ENCODE measurements around the gene UNK. TPM values are rescaled to one million over a fixed set of nuclear protein-coding genes. Genes with fewer than 3 reads are reported as not detected.

Gene UNK
- total RNA-seq, 2 donors from 2014 or later: 30.6 to 39.8 TPM

- Mint-ChIP-seq H3K27me3 (no peaks in the 10 kb centered on the region), H3K9me3 (no peaks in the 10 kb centered on the region), H3K4me1 (ENCODE audit: low read depth in 2 of 2) (peaks cover 5% of the 10 kb centered on the region in 2 donors), H3K4me3 (no peak overlapping the region), H3K27ac (peak overlapping the region; percentile 29 to 36), H3K36me3 (no peaks in the 10 kb centered on the region)
- DNase-seq (ENCODE audit: low spot score) (no peak), ATAC-seq (no peak)
Observed at GRCh38 chr17:75821552-75821951, 36.9 kb downstream of the UNK start.

GRCh38 chr17:75822119-75822799 lies 37.7 kb downstream of the UNK start:
- Mint-ChIP-seq H3K9me3 (no peaks in the 10 kb centered on the region), H3K4me3 (no peak overlapping the region), H3K36me3 (no peaks in the 10 kb centered on the region), H3K27me3 (no peaks in the 10 kb centered on the region), H3K27ac (peak overlapping the region; percentile 29 to 36), H3K4me1 (ENCODE audit: low read depth in 2 of 2) (peaks cover 5 to 9% of the 10 kb centered on the region in 2 donors)
- no peak for DNase-seq (ENCODE audit: low spot score)
- ATAC-seq: no peak

- H3K9me3 Mint-ChIP-seq: no peaks in the 10 kb centered on the region
- H3K27me3 Mint-ChIP-seq: no peaks in the 10 kb centered on the region
- H3K36me3 Mint-ChIP-seq: no peaks in the 10 kb centered on the region
- H3K4me3 Mint-ChIP-seq: no peak overlapping the region
- DNase-seq (ENCODE audit: low spot score): no peak
- no peak for ATAC-seq
- H3K4me1 Mint-ChIP-seq (ENCODE audit: low read depth in 2 of 2): peaks cover 5 to 10% of the 10 kb centered on the region in 2 donors
- H3K27ac Mint-ChIP-seq: no peak overlapping the region
Observed at GRCh38 chr17:75822800-75823166, 38.2 kb downstream of the UNK start.

- H3K36me3 Mint-ChIP-seq: no peaks in the 10 kb centered on the region
- DNase-seq (ENCODE audit: low spot score) (no peak), ATAC-seq (no peak)
- no peak overlapping the region for H3K4me3 Mint-ChIP-seq
- H3K4me1 Mint-ChIP-seq (ENCODE audit: low read depth in 2 of 2): peaks cover 5 to 15% of the 10 kb centered on the region in 2 donors
- H3K27ac Mint-ChIP-seq: peak overlapping the region in 1 of 2 donors; percentile 53
- no peaks in the 10 kb centered on the region for H3K9me3 Mint-ChIP-seq
- no peaks in the 10 kb centered on the region for H3K27me3 Mint-ChIP-seq
Observed at GRCh38 chr17:75823257-75824041, 38.8 kb downstream of the UNK start.

- peaks cover 5 to 15% of the 10 kb centered on the region in 2 donors for H3K4me1 Mint-ChIP-seq (ENCODE audit: low read depth in 2 of 2)
- ATAC-seq: no peak
- H3K27me3 Mint-ChIP-seq: no peaks in the 10 kb centered on the region
- no peak for DNase-seq (ENCODE audit: low spot score)
- H3K9me3 Mint-ChIP-seq: no peaks in the 10 kb centered on the region
- no peak overlapping the region for H3K4me3 Mint-ChIP-seq
- H3K27ac Mint-ChIP-seq: peak overlapping the region in 1 of 2 donors; percentile 53
- no peaks in the 10 kb centered on the region for H3K36me3 Mint-ChIP-seq
Observed at GRCh38 chr17:75824050-75824552, 39.5 kb downstream of the UNK start.

- no peak for ATAC-seq
- Mint-ChIP-seq H3K9me3 (no peaks in the 10 kb centered on the region), H3K4me1 (ENCODE audit: low read depth in 2 of 2) (peaks cover 5 to 15% of the 10 kb centered on the region in 2 donors), H3K4me3 (no peak overlapping the region), H3K27me3 (no peaks in the 10 kb centered on the region), H3K36me3 (no peaks in the 10 kb centered on the region), H3K27ac (no peak overlapping the region)
- DNase-seq (ENCODE audit: low spot score): no peak
Observed at GRCh38 chr17:75824666-75825065, 40.1 kb downstream of the UNK start.

GRCh38 chr17:75825149-75825552 lies 40.5 kb downstream of the UNK start:
- Mint-ChIP-seq H3K27me3 (no peaks in the 10 kb centered on the region), H3K36me3 (no peaks in the 10 kb centered on the region), H3K9me3 (no peaks in the 10 kb centered on the region), H3K4me1 (ENCODE audit: low read depth in 2 of 2) (peaks cover 5 to 15% of the 10 kb centered on the region in 2 donors), H3K27ac (peak overlapping the region; percentile 16 to 50), H3K4me3 (no peak overlapping the region)
- ATAC-seq (no peak), DNase-seq (ENCODE audit: low spot score) (no peak)

GRCh38 chr17:75825748-75826370 lies 41.3 kb downstream of the UNK start:
- DNase-seq (ENCODE audit: low spot score) (no peak), ATAC-seq (no peak)
- Mint-ChIP-seq H3K27me3 (no peaks in the 10 kb centered on the region), H3K27ac (peak overlapping the region; percentile 16 to 50), H3K4me1 (ENCODE audit: low read depth in 2 of 2) (peaks cover 5 to 17% of the 10 kb centered on the region in 2 donors), H3K36me3 (no peaks in the 10 kb centered on the region), H3K9me3 (no peaks in the 10 kb centered on the region), H3K4me3 (no peak overlapping the region)

GRCh38 chr17:75826561-75827307 lies 42.1 kb downstream of the UNK start:
- DNase-seq (ENCODE audit: low spot score) (no peak), ATAC-seq (no peak)
- Mint-ChIP-seq H3K9me3 (no peaks in the 10 kb centered on the region), H3K4me3 (no peak overlapping the region), H3K27me3 (no peaks in the 10 kb centered on the region), H3K36me3 (no peaks in the 10 kb centered on the region), H3K27ac (peak overlapping the region; percentile 67 to 81), H3K4me1 (ENCODE audit: low read depth in 2 of 2) (peaks cover 0 to 12% of the 10 kb centered on the region in 2 donors)

- DNase-seq (ENCODE audit: low spot score): peak; percentile 88
- ATAC-seq: peak; percentile 70 to 83
- no peak overlapping the region for H3K4me3 Mint-ChIP-seq
- peaks cover 7 to 18% of the 10 kb centered on the region in 2 donors for H3K4me1 Mint-ChIP-seq (ENCODE audit: low read depth in 2 of 2)
- H3K27me3 Mint-ChIP-seq: no peaks in the 10 kb centered on the region
- peaks cover 5% of the 10 kb centered on the region for H3K36me3 Mint-ChIP-seq
- H3K27ac Mint-ChIP-seq: peak overlapping the region; percentile 67 to 81
- H3K9me3 Mint-ChIP-seq: no peaks in the 10 kb centered on the region
Observed at GRCh38 chr17:75827308-75828075, 42.9 kb downstream of the UNK start.

GRCh38 chr17:75828076-75828400 lies 43.4 kb downstream of the UNK start:
- H3K9me3 Mint-ChIP-seq: no peaks in the 10 kb centered on the region
- H3K4me1 Mint-ChIP-seq (ENCODE audit: low read depth in 2 of 2): peaks cover 10 to 19% of the 10 kb centered on the region in 2 donors
- DNase-seq (ENCODE audit: low spot score) (no peak), ATAC-seq (peak; percentile 43 to 52)
- peak overlapping the region; percentile 67 to 81 for H3K27ac Mint-ChIP-seq
- H3K27me3 Mint-ChIP-seq: no peaks in the 10 kb centered on the region
- H3K4me3 Mint-ChIP-seq: no peak overlapping the region
- peaks cover 5% of the 10 kb centered on the region for H3K36me3 Mint-ChIP-seq

GRCh38 chr17:75828741-75829140 lies 44.1 kb downstream of the UNK start:
- DNase-seq (ENCODE audit: low spot score) (no peak), ATAC-seq (no peak)
- Mint-ChIP-seq H3K4me1 (ENCODE audit: low read depth in 2 of 2) (peaks cover 17 to 26% of the 10 kb centered on the region in 2 donors), H3K9me3 (no peaks in the 10 kb centered on the region), H3K4me3 (no peak overlapping the region), H3K27me3 (no peaks in the 10 kb centered on the region), H3K27ac (no peak overlapping the region), H3K36me3 (peaks cover 5% of the 10 kb centered on the region)

- H3K36me3 Mint-ChIP-seq: peaks cover 5% of the 10 kb centered on the region
- H3K4me1 Mint-ChIP-seq (ENCODE audit: low read depth in 2 of 2): peaks cover 23 to 35% of the 10 kb centered on the region in 2 donors
Observed at GRCh38 chr17:75829747-75830146, 45.1 kb downstream of the UNK start.

More at GRCh38 chr17:75829747-75830146, 45.1 kb downstream of the UNK start:
- Mint-ChIP-seq H3K9me3 (no peaks in the 10 kb centered on the region), H3K27ac (peak overlapping the region in 1 of 2 donors; percentile 50), H3K4me3 (no peak overlapping the region), H3K27me3 (no peaks in the 10 kb centered on the region)
- ATAC-seq (no peak), DNase-seq (ENCODE audit: low spot score) (no peak)

All from natural killer cell treated with Interleukin-12 subunit alpha and Interleukin-12 subunit beta and Interleukin-15 and Interleukin-18, amount 100 ng/mL, for 72 hours (primary cell).